ENCODE results near the gene SCN5A. TPM values are rescaled to one million over a fixed set of nuclear protein-coding genes. Genes with fewer than 3 reads are reported as not detected.

Gene SCN5A
- polyA plus RNA-seq: 0.06 to 0.26 TPM (median 0.24 TPM) in 3 replicates
- not detected for polyA plus RNA-seq (2011; ENCODE audit: low read depth)
- 0.18 TPM in 2 replicates for polyA plus RNA-seq (2011; cell fraction: cytosol; rRNA removed)
- polyA plus RNA-seq (2011; cell fraction: nucleus; rRNA removed): 0.06 and 0.45 TPM in 2 replicates
- 0.04 and 0.06 TPM in 2 replicates for polyA plus RNA-seq (2012; ENCODE audit: low replicate concordance)
- polyA minus RNA-seq: 0.30 to 0.32 TPM in 2 of 3 replicates, not detected in the other
- polyA minus RNA-seq (2011; cell fraction: cytosol; rRNA and poly(A)+ RNA removed): not detected
- 0.54 TPM in 1 of 2 replicates, not detected in the other for polyA minus RNA-seq (2011; cell fraction: nucleus; rRNA and poly(A)+ RNA removed)

GRCh38 chr3:38649500-38650247, at the start of gene SCN5A:
Gene SCN5A, minus strand, starts transcription at chr3:38649687. Its CDS starts 16,380 bp downstream, at chr3:38633307.
- Histone ChIP-seq H3K36me3 (ENCODE audit: control insufficient read depth in 2 of 2, extremely low read depth in 1 of 2, insufficient read depth in 2 of 2, low read length in 2 of 2) (no peaks in the 10 kb centered on the region), H4K20me1 (ENCODE audit: control insufficient read depth, extremely low read depth, insufficient read depth, low read length) (no peaks in the 10 kb centered on the region), H3K9ac (ENCODE audit: control insufficient read depth, extremely low read depth, insufficient read depth, low read length) (no peak within 1 kb of the TSS), H3K9me3 (ENCODE audit: control insufficient read depth, low read depth, low read length) (no peaks in the 10 kb centered on the region), H3K9me1 (ENCODE audit: control insufficient read depth, extremely low read depth, insufficient read depth, low read length) (no peaks in the 10 kb centered on the region), H3K4me3 (ENCODE audit: control insufficient read depth in 2 of 3, extremely low read depth in 1 of 3, insufficient read depth in 2 of 3, low read depth in 1 of 3, low read length in 3 of 3) (peak within 1 kb of the TSS; percentile 24 to 45 (median 33)), H3K27ac (ENCODE audit: control insufficient read depth, insufficient read depth, low read length) (no peak within 1 kb of the TSS), H3K4me2 (ENCODE audit: control insufficient read depth, extremely low read depth, insufficient read depth, low read depth, low read length) (peak within 1 kb of the TSS; percentile 74), H2AFZ (ENCODE audit: control insufficient read depth, low read length) (peak within 1 kb of the TSS; percentile 75), H3K27me3 (ENCODE audit: control insufficient read depth, extremely low read depth, insufficient read depth, low read length) (peaks cover 39% of the 10 kb centered on the region), H3K4me1 (ENCODE audit: control insufficient read depth, extremely low read depth, insufficient read depth, low read length) (peaks cover 3% of the 10 kb centered on the region), H3K79me2 (ENCODE audit: control insufficient read depth, insufficient read depth, low read length) (no peaks in the 10 kb centered on the region)
- DNase-seq (ENCODE audit: low read depth, low spot score) (no peak), FAIRE-seq (no peak)
- dilution Hi-C loops (cut with MboI; ENCODE audit: extremely low pct_ligation_motif_present, low sequenced_read_pairs): loop anchor here (10.0 kb wide), 1 partner anchor 135 kb away; no protein-coding TSS in a partner anchor
- TF ChIP-seq CTCF (optimal IDR thresholded peaks at IDR 0.05 in 1 of 3, IDR thresholded peaks at IDR 0.05 in 1 of 3, conservative IDR thresholded peaks at IDR 0.05 in 1 of 3; ENCODE audit: extremely low read depth in 1 of 3, insufficient read depth in 2 of 3, low read length in 3 of 3): no peak
- TF ChIP-seq EZH2 (IDR thresholded peaks at IDR 0.05; ENCODE audit: low read length): no peak

- FAIRE-seq (no peak), DNase-seq (ENCODE audit: low read depth, low spot score) (no peak)
- H3K27ac ChIP-seq (ENCODE audit: control insufficient read depth, insufficient read depth, low read length): no peak overlapping the region
- H3K27me3 ChIP-seq (ENCODE audit: control insufficient read depth, extremely low read depth, insufficient read depth, low read length): no peaks in the 10 kb centered on the region
- H2AFZ ChIP-seq (ENCODE audit: control insufficient read depth, low read length): no peak overlapping the region
- no peak overlapping the region for H3K9ac ChIP-seq (ENCODE audit: control insufficient read depth, extremely low read depth, insufficient read depth, low read length)
- H3K36me3 ChIP-seq (ENCODE audit: control insufficient read depth in 2 of 2, extremely low read depth in 1 of 2, insufficient read depth in 2 of 2, low read length in 2 of 2): no peaks in the 10 kb centered on the region
- dilution Hi-C loops (cut with MboI; ENCODE audit: extremely low pct_ligation_motif_present, low sequenced_read_pairs): no loop called here
- no peak overlapping the region for H3K4me2 ChIP-seq (ENCODE audit: control insufficient read depth, extremely low read depth, insufficient read depth, low read depth, low read length)
- no peaks in the 10 kb centered on the region for H4K20me1 ChIP-seq (ENCODE audit: control insufficient read depth, extremely low read depth, insufficient read depth, low read length)
- H3K4me1 ChIP-seq (ENCODE audit: control insufficient read depth, extremely low read depth, insufficient read depth, low read length): no peaks in the 10 kb centered on the region
- H3K79me2 ChIP-seq (ENCODE audit: control insufficient read depth, insufficient read depth, low read length): no peaks in the 10 kb centered on the region
- no peaks in the 10 kb centered on the region for H3K9me3 ChIP-seq (ENCODE audit: control insufficient read depth, low read depth, low read length)
- no peaks in the 10 kb centered on the region for H3K9me1 ChIP-seq (ENCODE audit: control insufficient read depth, extremely low read depth, insufficient read depth, low read length)
- no peak for TF ChIP-seq CTCF (optimal IDR thresholded peaks at IDR 0.05 in 1 of 3, IDR thresholded peaks at IDR 0.05 in 1 of 3, conservative IDR thresholded peaks at IDR 0.05 in 1 of 3; ENCODE audit: extremely low read depth in 1 of 3, insufficient read depth in 2 of 3, low read length in 3 of 3)
- TF ChIP-seq EZH2 (IDR thresholded peaks at IDR 0.05; ENCODE audit: low read length): no peak
- no peak overlapping the region for H3K4me3 ChIP-seq (ENCODE audit: control insufficient read depth in 2 of 3, extremely low read depth in 1 of 3, insufficient read depth in 2 of 3, low read depth in 1 of 3, low read length in 3 of 3)
Observed at GRCh38 chr3:38698760-38699159, 49.3 kb upstream of the SCN5A start.
